DND-41 (cell line): ENCODE measurements around the gene ADH4.
"Not testable (repeated sequence)": the region's sequence is repeated elsewhere in the genome, so short reads cannot be mapped to it uniquely, and the experiment has no call there.

ENCODE experiments used
- ATAC-seq: fragments of 200-7000 bp; cut with Tn5 transposase; 3 replicates; pipeline ENCODE4 v1.9.1; 2021; ENCODE audit warnings: low read depth; ENCODE audit not compliant: insufficient read depth
- DNase-seq: peaks from one replicate; pipeline ENCODE4 v3.0.0-alpha.2; 2020
- H2AFZ ChIP-seq: 2 replicates; pipeline ENCODE4 v1.6.0; 2012; ENCODE audit warnings: low read depth, low read length
- H3K27ac ChIP-seq: 2 replicates; pipeline ENCODE4 v1.5.1; 2012; ENCODE audit warnings: low read length, inconsistent platforms
- H3K27me3 ChIP-seq: fragments of 200-600 bp; sonication (generic); 2 replicates; pipeline ENCODE4 v1.6.0; 2012; ENCODE audit warnings: low read length, mild to moderate bottlenecking, inconsistent platforms; ENCODE audit not compliant: insufficient read depth, poor library complexity
- H3K36me3 ChIP-seq: 2 replicates; pipeline ENCODE4 v1.5.1; 2012; ENCODE audit warnings: low read length, inconsistent platforms; ENCODE audit not compliant: insufficient read depth
- H3K4me1 ChIP-seq: 2 replicates; pipeline ENCODE4 v1.5.1; 2012; ENCODE audit warnings: mild to moderate bottlenecking, low read length; ENCODE audit not compliant: insufficient read depth
- H3K4me2 ChIP-seq: 2 replicates; pipeline ENCODE4 v1.6.0; 2012; ENCODE audit warnings: mild to moderate bottlenecking, moderate library complexity, low read length, inconsistent platforms; ENCODE audit not compliant: insufficient read depth
- H3K4me3 ChIP-seq, 2 experiments: fragments of 200-600 bp in 1 of 2; shearing (Covaris generic) in 1 of 2; 2 replicates each; pipeline ENCODE4 v1.5.1; 2012 to 2016; ENCODE audit warnings: inconsistent platforms in 2 of 2, low read length in 2 of 2, mild to moderate bottlenecking in 2 of 2, low read depth in 1 of 2, moderate library complexity in 1 of 2
- H3K79me2 ChIP-seq: 2 replicates; pipeline ENCODE4 v1.6.0; 2012; ENCODE audit warnings: low read length, inconsistent platforms; ENCODE audit not compliant: insufficient read depth
- H3K9ac ChIP-seq: 2 replicates; pipeline ENCODE4 v1.6.0; 2012; ENCODE audit warnings: low read depth, mild to moderate bottlenecking, inconsistent platforms, low read length, moderate library complexity
- H3K9me3 ChIP-seq: 2 replicates; pipeline ENCODE4 v1.5.1; 2012; ENCODE audit warnings: low read length, moderate library complexity, mild to moderate bottlenecking, inconsistent platforms; ENCODE audit not compliant: insufficient read depth, severe bottlenecking
- H4K20me1 ChIP-seq: 2 replicates; pipeline ENCODE4 v1.6.0; 2012; ENCODE audit warnings: low read length; ENCODE audit not compliant: insufficient read depth
- CTCF ChIP-seq: IDR thresholded peaks from 2 replicates; pipeline ENCODE4 v1.5.1; 2012; ENCODE audit warnings: borderline replicate concordance, low read length, moderate library complexity, mild to moderate bottlenecking; ENCODE audit not compliant: poor library complexity, severe bottlenecking; ENCODE audit errors: extremely low read depth
- EZH2 ChIP-seq: IDR thresholded peaks from 3 replicates; pipeline ENCODE4 v1.6.1; 2012; ENCODE audit warnings: borderline replicate concordance, low read depth, mild to moderate bottlenecking, moderate library complexity, low read length, inconsistent platforms; ENCODE audit not compliant: severe bottlenecking

The ADH4 gene

DNA sequence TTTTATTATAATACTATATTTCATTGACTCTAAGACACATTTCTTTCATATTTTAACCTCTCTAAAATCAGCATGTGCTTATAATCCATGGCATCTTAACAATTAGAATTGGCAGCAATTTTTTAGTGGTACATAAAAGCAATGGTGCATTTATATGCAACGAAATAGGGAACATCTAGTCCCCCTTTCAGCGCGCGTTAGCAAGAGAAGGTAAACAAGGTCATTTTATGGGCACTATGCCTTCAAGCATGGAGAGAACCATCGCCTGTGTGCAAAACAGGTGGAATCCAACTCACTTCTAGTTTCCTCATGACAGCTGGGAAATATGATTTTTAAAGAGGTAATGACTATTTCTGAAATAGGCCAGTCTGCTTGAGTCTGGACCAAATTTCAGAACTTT lies 61.9 kb downstream of the ADH4 start:
- Histone ChIP-seq H3K4me1 (peaks cover 15% of the 10 kb centered on the region), H3K27ac (no peak overlapping the region), H3K4me3 (no peak overlapping the region), H3K9me3 (no peaks in the 10 kb centered on the region), H2AFZ (no peak overlapping the region), H3K79me2 (peaks cover 51% of the 10 kb centered on the region), H4K20me1 (peaks cover 10% of the 10 kb centered on the region), H3K27me3 (no peaks in the 10 kb centered on the region), H3K9ac (no peak overlapping the region), H3K36me3 (peaks cover 85% of the 10 kb centered on the region), H3K4me2 (no peak overlapping the region; the same call in 1 of the 2 replicates)
- DNase-seq (no peak), ATAC-seq (no peak)
- TF ChIP-seq CTCF: no peak
- no peak for TF ChIP-seq EZH2

- H3K79me2 ChIP-seq: peaks cover 38% of the 10 kb centered on the region
- H2AFZ ChIP-seq, H3K27me3 ChIP-seq, H3K9me3 ChIP-seq, H3K4me2 ChIP-seq, H3K4me1 ChIP-seq, H3K9ac ChIP-seq, DNase-seq, ATAC-seq, H3K27ac ChIP-seq, H3K4me3 ChIP-seq: not testable (repeated sequence)
- peaks cover 10% of the 10 kb centered on the region for H4K20me1 ChIP-seq
- peaks cover 98% of the 10 kb centered on the region for H3K36me3 ChIP-seq
These were observed 63.2 kb downstream of the ADH4 start for GRCh38 chr4:99080869-99081268.

GRCh38 chr4:99079625-99080295 lies 64.3 kb downstream of the ADH4 start:
- Histone ChIP-seq H3K9ac (no peak overlapping the region), H4K20me1 (peaks cover 6% of the 10 kb centered on the region), H3K36me3 (peaks cover 96% of the 10 kb centered on the region), H3K79me2 (peaks cover 27% of the 10 kb centered on the region), H3K4me1 (no peaks in the 10 kb centered on the region), H3K4me3 (no peak overlapping the region), H3K9me3 (no peaks in the 10 kb centered on the region), H3K4me2 (no peak overlapping the region), H3K27me3 (no peaks in the 10 kb centered on the region), H3K27ac (no peak overlapping the region), H2AFZ (no peak overlapping the region)
- ATAC-seq (no peak), DNase-seq (no peak)
- no peak for TF ChIP-seq CTCF
- TF ChIP-seq EZH2: no peak

DNA sequence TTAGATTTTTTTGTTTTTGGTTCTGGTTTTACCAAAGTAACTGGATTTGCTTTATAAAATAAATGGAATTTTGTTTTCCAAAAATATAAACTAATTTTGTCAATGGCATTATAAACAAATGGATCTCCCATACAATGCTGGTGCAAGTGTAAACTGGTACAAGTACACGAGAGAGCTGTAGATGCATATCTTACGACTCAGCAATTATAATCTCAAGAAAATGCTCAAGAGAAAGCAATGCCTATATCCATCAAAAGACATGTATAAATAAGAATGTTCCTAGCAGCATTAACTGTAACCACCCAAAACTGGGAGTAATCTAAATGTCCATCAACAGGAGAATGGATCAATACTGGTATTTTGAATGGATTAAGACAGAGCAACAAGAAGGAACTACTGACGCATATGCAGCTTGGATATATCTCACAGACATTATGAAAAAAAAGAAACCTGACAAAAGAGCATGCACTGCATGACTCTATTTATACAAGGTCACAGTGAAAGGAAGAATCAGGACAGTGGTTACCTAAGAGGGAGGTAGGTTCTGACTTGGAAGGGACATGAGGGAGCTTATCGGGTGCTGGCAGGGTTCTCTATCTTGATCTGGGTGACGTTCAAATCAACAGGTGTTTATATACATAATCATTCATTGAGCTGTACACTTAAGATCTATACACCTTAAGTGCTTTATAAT lies 65.0 kb downstream of the ADH4 start:
- H3K27me3 ChIP-seq: no peaks in the 10 kb centered on the region
- ATAC-seq (no peak), DNase-seq (no peak)
- no peak overlapping the region for H3K9ac ChIP-seq
- H3K79me2 ChIP-seq: peaks cover 20% of the 10 kb centered on the region
- peaks cover 96% of the 10 kb centered on the region for H3K36me3 ChIP-seq
- H3K4me3 ChIP-seq: no peak overlapping the region
- TF ChIP-seq CTCF (no peak), EZH2 (no peak)
- H4K20me1 ChIP-seq: peaks cover 4% of the 10 kb centered on the region
- no peak overlapping the region for H3K4me2 ChIP-seq
- H3K27ac ChIP-seq: no peak overlapping the region
- no peak overlapping the region for H2AFZ ChIP-seq
- H3K9me3 ChIP-seq: no peaks in the 10 kb centered on the region
- no peaks in the 10 kb centered on the region for H3K4me1 ChIP-seq
